Measurements from ENCODE around the gene PLA2G4E.

Gene PLA2G4E

GRCh38 chr15:41972253-41973242 is 48.3 kb downstream of the PLA2G4E start, which contains the start of gene EHD4:
Gene EHD4 (minus strand): TSS chr15:41972557. CDS start chr15:41972494, 63 bp downstream.
- peak; percentile 100 for DNase-seq

GRCh38 chr15:41971895-41972252 is 49.0 kb downstream of the PLA2G4E start:
- no peak for DNase-seq

- DNase-seq: peak; percentile 78
Observed at GRCh38 chr15:41971089-41971894, 49.5 kb downstream of the PLA2G4E start.

GRCh38 chr15:41970456-41970855 is 50.4 kb downstream of the PLA2G4E start:
- DNase-seq: no peak

- DNase-seq: peak; percentile 50
Observed at GRCh38 chr15:41969851-41970431, 50.9 kb downstream of the PLA2G4E start.

- DNase-seq: no peak
Observed at GRCh38 chr15:41968701-41969100, 52.1 kb downstream of the PLA2G4E start.

- DNase-seq: peak; percentile 29
Observed at GRCh38 chr15:41967506-41968206, 53.2 kb downstream of the PLA2G4E start.

- no peak for DNase-seq
Observed at GRCh38 chr15:41966920-41967465, 53.8 kb downstream of the PLA2G4E start.

- no peak for DNase-seq
Observed at GRCh38 chr15:41966414-41966812, 54.4 kb downstream of the PLA2G4E start.

- DNase-seq: no peak
Observed at GRCh38 chr15:41965441-41966413, 55.1 kb downstream of the PLA2G4E start.

GRCh38 chr15:41961595-41962202 is 59.1 kb downstream of the PLA2G4E start:
- DNase-seq: no peak

- peak; percentile 41 for DNase-seq
Observed at GRCh38 chr15:41961001-41961518, 59.8 kb downstream of the PLA2G4E start.

GRCh38 chr15:41958002-41958420 is 62.8 kb downstream of the PLA2G4E start:
- DNase-seq: no peak

- DNase-seq: no peak
Observed at GRCh38 chr15:41957021-41957897, 63.6 kb downstream of the PLA2G4E start.

GRCh38 chr15:41955807-41956525 is 64.9 kb downstream of the PLA2G4E start:
- no peak for DNase-seq

- DNase-seq: no peak
Observed at GRCh38 chr15:41955100-41955499, 65.7 kb downstream of the PLA2G4E start.

- no peak for DNase-seq
Observed at GRCh38 chr15:41954036-41954435, 66.8 kb downstream of the PLA2G4E start.

- DNase-seq: no peak
Observed at GRCh38 chr15:41952013-41952563, 68.8 kb downstream of the PLA2G4E start.
